Keratinocyte (primary cell): ENCODE data around the gene CHRM1.

ENCODE experiments used
- CTCF ChIP-seq, 3 experiments: IDR thresholded peaks in 1 of 3; conservative IDR thresholded peaks in 1 of 3; optimal IDR thresholded peaks in 1 of 3; 2 replicates in 2 of 3; 3 replicates in 1 of 3; pipeline versions ENCODE3 to v1.5.1; 2011; ENCODE audit warnings: low read length in 3 of 3, mild to moderate bottlenecking in 3 of 3, moderate library complexity in 2 of 3, control low read depth in 1 of 3, inconsistent platforms in 1 of 3; ENCODE audit not compliant: insufficient read depth in 2 of 3; ENCODE audit errors: extremely low read depth in 1 of 3
- EZH2 ChIP-seq: IDR thresholded peaks from one replicate; pipeline ENCODE4 v1.6.1; 2012; ENCODE audit warnings: inconsistent platforms, mild to moderate bottlenecking, low read length, moderate library complexity

GRCh38 chr11:62889484-62890437 lies 31.4 kb downstream of the CHRM1 start:
- TF ChIP-seq CTCF (optimal IDR thresholded peaks at IDR 0.05 in 1 of 3, IDR thresholded peaks at IDR 0.05 in 1 of 3, conservative IDR thresholded peaks at IDR 0.05 in 1 of 3; ENCODE audit: extremely low read depth in 1 of 3, insufficient read depth in 2 of 3, low read length in 3 of 3): no peak
- no peak for TF ChIP-seq EZH2
